Dedifferentiated amniotic fluid mesenchymal stem cell (primary cell): ENCODE data around the gene TTN.
A peak's percentile ranks its signal among the peaks of the same experiment; 100 is the strongest.

Experiments
- DNase-seq: peaks from one replicate; pipeline ENCODE4 v3.0.0-alpha.2; 2016; ENCODE audit errors: extremely low spot score

Gene TTN

GRCh38 chr2:178811901-178812300, 4.7 kb upstream of the TTN start:
- DNase-seq = no peak

- no peak for DNase-seq
These were observed 3.8 kb upstream of the TTN start for GRCh38 chr2:178811045-178811444.

- DNase-seq = no peak
These were observed 3.2 kb upstream of the TTN start for GRCh38 chr2:178810422-178810821.

- DNase-seq = no peak
These were observed 680 bp downstream of the TTN start for GRCh38 chr2:178806543-178806942.

- DNase-seq = no peak
These were observed 1.8 kb downstream of the TTN start for GRCh38 chr2:178805457-178805856.

- no peak for DNase-seq
These were observed 2.4 kb downstream of the TTN start for GRCh38 chr2:178804791-178805190.

GRCh38 chr2:178800510-178800909, 6.7 kb downstream of the TTN start:
- DNase-seq = no peak

- DNase-seq = no peak
These were observed 7.9 kb downstream of the TTN start for GRCh38 chr2:178799305-178799704.

GRCh38 chr2:178796079-178796677, 11.0 kb downstream of the TTN start:
- DNase-seq = peak; percentile 51

- DNase-seq = no peak
These were observed 19.3 kb downstream of the TTN start for GRCh38 chr2:178787934-178788333.

GRCh38 chr2:178787155-178787554, 20.1 kb downstream of the TTN start:
- no peak for DNase-seq

- DNase-seq = no peak
These were observed 23.3 kb downstream of the TTN start for GRCh38 chr2:178783889-178784288.

- DNase-seq = no peak
These were observed 25.0 kb downstream of the TTN start for GRCh38 chr2:178782236-178782635.

- DNase-seq = no peak
These were observed 29.6 kb downstream of the TTN start for GRCh38 chr2:178777577-178777976.

GRCh38 chr2:178776751-178777150, 30.5 kb downstream of the TTN start:
- DNase-seq = no peak

GRCh38 chr2:178775975-178776374, 31.2 kb downstream of the TTN start:
- no peak for DNase-seq

GRCh38 chr2:178770518-178770917, 36.7 kb downstream of the TTN start:
- no peak for DNase-seq

- no peak for DNase-seq
These were observed 39.8 kb downstream of the TTN start for GRCh38 chr2:178767094-178768060.

GRCh38 chr2:178764097-178764496, 43.1 kb downstream of the TTN start:
- DNase-seq = no peak

GRCh38 chr2:178761759-178762371, 45.4 kb downstream of the TTN start:
- DNase-seq = peak; percentile 34

GRCh38 chr2:178756843-178757242, 50.4 kb downstream of the TTN start:
- peak; percentile 36 for DNase-seq

- no peak for DNase-seq
These were observed 50.9 kb downstream of the TTN start for GRCh38 chr2:178756343-178756742.

GRCh38 chr2:178747767-178748166, 59.5 kb downstream of the TTN start:
- no peak for DNase-seq
